HEK293 (cell line): ENCODE results near the gene ACOT9.

Experiments used
- ZBTB8A ChIP-seq: fragments of 450-650 bp; formaldehyde crosslinking; IDR thresholded peaks from 2 replicates; pipeline ENCODE4 v1.5.1; 2016; ENCODE audit warnings: missing biosample characterization, missing genetic modification characterization
- ZNF274 ChIP-seq, 2 experiments: fragments of 200-500 bp in 1 of 2; fragments of 450-650 bp in 1 of 2; sonication (Bioruptor generic) in 1 of 2; formaldehyde crosslinking in 1 of 2; IDR thresholded peaks; 2 replicates each; pipeline versions ENCODE4 v1.5.1 to v1.6.1; 2014 to 2016; ENCODE audit warnings: borderline replicate concordance in 1 of 2, inconsistent platforms in 1 of 2, low read length in 1 of 2, missing biosample characterization in 1 of 2, missing genetic modification characterization in 1 of 2

DNA sequence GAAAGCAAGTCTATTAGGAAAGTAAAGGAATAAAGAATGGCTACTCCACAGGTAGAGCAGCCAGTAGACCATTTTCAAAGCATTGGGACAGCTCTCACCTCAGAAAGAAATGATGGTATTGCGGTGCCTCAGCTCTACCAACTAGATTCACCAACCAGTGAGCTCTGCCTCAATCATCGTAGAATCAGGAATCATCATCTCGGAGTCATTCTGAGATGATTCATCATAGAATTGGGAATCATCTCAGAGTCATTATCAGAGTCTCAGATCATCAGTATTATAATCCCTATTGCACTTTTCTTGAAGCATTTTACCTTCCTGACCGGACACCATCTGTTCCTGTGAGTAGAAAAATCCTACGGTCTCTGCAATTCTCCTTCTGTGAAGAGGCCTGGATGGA is 22.4 kb upstream of the ACOT9 start:
- no peak for TF ChIP-seq ZNF274 (IDR thresholded peaks at IDR 0.05; ENCODE audit: low read length)
- no peak for TF ChIP-seq ZNF274 (tag by site-specific recombination; IDR thresholded peaks at IDR 0.05; ENCODE audit: borderline replicate concordance)
- no peak for TF ChIP-seq ZBTB8A (tag by site-specific recombination)
